Fibroblast of skin of right biceps (primary cell): ENCODE results near the gene SLC25A34.

Experiments used
- DNase-seq: peaks from one replicate; pipeline ENCODE4 v3.0.0-alpha.2; 2013

SLC25A34 gene

GRCh38 chr1:15733726-15734226 is 2.3 kb upstream of the SLC25A34 start:
- DNase-seq, result no peak

GRCh38 chr1:15734296-15734695 is 1.8 kb upstream of the SLC25A34 start:
- no peak for DNase-seq

DNA sequence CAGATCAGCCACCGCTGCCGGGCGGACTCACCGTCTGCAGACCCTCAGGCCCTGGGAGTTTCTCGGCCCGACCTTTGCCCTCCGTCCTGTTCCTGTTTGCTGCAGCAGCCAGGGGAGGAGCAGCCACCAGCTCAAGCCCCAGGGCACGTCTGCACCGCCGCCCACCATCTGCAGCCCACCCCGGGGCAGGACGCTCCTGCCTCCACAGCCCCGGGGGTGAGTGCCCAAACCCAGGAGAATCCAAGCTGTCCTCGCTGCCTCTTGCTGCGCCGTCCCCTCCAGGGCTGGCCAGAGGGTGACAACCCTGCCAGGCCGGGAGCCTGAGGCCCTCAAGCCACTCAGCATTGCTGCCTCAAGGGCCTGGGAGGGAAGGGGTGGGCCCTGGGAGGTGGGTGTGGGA is 1.2 kb upstream of the SLC25A34 start:
- no peak for DNase-seq

DNA sequence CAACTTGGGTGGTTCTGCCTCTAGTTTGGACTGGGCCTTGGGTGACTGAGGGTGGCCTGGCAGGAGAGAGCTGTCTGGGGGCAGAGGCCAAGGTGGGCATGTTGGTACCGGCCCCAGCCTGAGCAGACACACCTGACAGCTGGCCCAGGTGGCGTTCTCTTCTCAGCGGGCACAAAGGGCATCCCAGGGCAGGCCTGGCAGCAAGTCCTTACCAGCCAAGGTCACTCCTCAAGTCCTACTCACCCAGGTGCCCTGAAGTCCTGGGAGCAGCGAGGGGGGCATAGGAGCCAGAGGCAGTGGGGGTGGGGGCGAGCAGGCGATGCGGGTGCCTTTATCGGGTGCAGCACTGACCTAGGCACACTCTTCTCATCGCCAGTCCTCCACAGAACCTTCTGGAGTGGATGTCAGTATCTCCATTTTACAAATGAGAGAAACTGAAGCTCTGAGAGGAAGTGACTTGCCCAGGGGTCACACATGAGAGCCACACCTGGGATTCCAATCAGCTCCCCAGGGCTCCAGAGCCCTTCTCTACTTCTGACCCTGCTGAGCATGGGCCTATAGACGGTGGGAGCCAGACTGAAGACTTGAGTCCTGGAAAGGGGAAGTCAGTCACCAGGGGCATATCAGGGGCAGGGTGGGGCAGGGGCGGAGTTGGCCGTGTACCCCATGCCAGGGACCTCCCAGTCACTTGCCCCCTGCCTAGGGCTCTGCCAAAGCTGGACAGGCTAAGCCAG is 587 bp upstream of the SLC25A34 start:
- no peak for DNase-seq

DNA sequence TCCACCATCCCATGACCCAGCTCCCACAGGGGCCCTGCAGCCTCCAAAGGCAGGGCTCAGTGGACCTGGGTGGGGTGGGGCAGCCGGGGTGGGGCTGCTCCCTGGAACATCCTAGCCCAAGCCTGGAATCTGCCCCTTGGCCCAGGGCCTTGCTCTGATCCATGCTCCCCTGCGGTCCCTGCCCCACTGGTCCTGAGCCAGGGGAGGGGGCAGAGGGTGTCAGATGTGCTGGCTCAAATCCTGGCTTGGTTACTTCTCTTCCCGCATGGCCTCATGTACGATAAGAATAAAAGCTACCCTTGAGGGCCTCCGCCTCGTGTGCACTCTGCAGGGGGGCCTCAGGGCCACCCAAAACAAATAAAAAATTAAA is 819 bp downstream of the SLC25A34 start:
- no peak for DNase-seq

GRCh38 chr1:15737324-15738319 is 1.6 kb downstream of the SLC25A34 start:
- DNase-seq, result no peak

- no peak for DNase-seq
Observed at GRCh38 chr1:15738416-15739113, 2.5 kb downstream of the SLC25A34 start.

DNA sequence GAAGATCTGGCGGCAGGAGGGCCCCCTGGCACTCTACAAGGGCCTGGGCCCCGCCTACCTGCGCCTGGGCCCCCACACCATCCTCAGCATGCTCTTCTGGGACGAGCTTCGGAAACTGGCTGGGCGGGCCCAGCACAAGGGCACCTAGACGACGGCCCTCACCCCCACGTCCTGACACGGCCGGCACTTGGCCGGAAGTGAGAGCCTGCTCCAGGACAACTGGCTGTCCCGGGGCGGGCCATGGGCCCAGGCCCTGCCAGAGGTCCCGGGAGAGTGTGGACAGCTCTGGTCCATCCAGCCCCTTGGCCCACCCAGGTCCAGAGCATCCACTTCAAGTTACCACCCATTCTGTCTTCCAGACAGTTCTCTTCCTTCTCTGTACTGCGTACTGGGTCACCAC is 3.2 kb downstream of the SLC25A34 start:
- DNase-seq, result no peak

DNA sequence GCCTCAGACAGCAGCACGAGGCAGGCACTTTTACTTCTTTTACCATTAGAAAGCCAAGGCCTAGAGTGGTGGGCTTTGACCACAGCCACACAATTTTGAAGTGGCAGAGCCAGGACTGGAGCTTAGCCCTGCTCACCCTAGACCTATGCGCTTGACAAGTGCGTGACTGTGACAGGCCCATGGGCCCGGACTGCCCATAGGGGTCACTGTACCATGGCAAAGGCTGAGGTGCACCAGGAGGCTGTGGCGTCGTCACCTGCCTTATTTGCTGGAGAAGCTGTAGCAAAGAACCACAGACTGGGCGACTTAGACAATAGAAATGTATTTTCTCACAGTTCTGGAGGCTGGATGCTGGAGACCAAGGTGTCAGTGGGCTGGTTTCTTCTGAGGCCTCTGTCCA is 3.7 kb downstream of the SLC25A34 start:
- no peak for DNase-seq

DNA sequence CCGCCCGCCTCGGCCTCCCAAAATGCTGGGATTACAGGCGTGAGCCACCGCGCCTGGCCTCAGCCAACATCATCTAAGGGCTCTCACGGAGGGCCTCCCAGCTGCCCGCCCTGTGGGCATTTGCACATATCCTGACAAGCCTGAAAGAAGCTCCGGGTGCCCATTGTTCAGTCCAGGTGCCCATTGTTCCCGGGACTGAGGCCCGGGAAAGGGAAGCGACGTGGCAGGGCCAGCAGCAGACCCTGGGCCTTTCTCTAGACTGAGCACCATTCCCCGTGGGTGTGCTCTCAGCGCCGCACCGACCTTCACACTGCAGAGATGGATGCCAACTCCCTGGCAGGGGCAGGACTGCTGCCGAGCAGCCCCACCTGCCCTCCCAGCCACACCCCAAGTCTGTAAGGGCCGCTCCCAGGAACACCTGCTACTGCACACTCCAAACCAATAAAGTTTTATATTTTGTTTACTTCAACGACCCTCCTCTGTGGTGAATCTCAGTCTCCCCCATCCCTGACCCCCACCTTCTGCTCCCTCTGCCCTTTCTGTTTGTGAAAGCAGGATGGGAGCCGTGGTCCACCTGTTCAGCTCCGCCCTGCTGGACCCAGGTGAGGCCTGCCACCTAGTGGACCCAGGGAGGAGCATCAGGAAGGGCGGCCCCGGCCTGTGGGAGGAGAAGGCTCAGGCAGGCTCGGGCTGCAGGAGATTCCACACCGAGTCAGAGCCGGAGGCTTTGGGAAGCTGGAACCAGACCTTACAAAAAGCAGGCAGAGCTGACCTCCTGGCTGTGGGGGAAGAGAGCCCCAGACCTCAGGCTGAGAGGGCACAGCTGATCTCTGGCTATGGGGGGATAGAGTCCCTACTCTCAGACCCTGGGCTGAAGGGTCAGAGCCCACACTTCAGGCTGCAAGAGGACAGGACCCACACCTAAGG is 5.1 kb downstream of the SLC25A34 start:
- peak; percentile 52 for DNase-seq

DNA sequence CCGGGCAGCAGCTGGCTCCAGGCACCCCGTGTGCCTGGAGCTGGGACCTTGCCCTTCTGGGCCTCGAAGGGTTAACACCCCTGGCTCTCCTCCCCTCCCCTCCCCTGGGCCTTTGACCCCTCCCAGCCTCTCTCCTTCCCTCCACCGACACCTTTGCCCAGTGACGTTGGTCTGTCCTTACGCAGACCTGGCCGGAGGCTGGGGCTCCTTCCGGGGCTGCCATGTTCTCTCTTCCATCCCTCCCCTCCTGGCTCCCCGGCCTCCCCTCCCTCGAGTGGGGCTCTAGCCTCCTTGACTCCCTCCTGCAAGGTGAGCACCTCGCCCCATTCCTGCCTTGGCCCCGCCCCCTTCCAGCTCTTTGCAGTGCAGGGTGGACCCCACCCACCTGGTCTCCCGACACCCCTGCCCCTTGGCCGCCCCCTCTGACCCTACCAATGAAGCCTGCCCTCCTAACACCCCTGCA is 6.3 kb downstream of the SLC25A34 start, which contains the start of gene TMEM82:
TSS of gene TMEM82 (plus strand) at position 161 of the 463 bp plus-strand sequence. CDS start at position 222, 61 bp downstream.
- no peak for DNase-seq

DNA sequence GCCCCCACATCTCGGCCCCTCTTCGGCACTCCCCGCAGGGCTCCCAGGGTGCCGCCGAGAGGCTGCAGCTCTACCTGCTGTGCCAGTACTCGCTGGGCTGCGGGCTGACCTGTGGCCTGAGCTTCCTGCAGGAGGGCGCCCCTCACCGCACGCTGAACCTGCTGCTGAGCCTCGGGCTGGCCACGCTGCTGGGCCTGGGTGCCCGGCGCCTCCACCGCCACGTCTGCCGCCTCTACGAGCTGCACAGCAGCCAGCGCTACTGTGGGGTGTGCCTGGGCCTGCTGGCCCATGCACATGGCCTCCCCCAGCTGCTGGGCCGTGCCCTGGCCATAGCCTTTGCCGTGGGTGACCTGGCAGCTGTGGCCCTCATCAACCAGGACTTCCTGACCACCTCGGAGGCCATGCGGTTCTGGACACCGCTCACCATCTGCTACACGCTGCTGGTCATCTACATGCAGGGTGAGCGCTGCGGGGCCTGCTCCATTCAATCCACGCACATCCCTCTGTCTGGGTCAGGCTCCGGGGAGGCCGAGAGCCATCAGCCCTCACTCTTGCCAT is 8.1 kb downstream of the SLC25A34 start:
- no peak for DNase-seq

DNA sequence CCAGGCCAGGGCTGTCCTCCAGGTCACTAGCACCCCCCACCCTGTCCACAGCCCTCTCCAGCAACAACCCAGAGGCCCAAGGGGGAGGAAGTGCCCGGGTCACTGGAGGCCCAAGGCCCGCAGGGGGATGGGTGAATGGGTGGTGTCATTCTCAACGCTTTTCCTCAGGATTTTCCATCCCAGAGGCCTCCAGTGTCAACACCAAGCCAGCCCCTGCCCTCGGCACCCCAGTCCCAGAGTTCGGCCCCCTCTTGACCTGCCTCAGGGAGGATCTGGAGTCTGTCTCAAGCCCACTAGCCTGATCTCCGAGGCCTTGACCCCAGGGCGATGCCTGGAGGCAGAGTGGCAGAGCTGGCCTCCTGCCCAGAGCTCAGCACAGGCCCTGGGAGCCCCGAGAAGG is 11.3 kb downstream of the SLC25A34 start:
- no peak for DNase-seq

GRCh38 chr1:15748264-15748663 is 12.2 kb downstream of the SLC25A34 start:
- no peak for DNase-seq

- no peak for DNase-seq
Observed at GRCh38 chr1:15748690-15749398, 12.8 kb downstream of the SLC25A34 start.

DNA sequence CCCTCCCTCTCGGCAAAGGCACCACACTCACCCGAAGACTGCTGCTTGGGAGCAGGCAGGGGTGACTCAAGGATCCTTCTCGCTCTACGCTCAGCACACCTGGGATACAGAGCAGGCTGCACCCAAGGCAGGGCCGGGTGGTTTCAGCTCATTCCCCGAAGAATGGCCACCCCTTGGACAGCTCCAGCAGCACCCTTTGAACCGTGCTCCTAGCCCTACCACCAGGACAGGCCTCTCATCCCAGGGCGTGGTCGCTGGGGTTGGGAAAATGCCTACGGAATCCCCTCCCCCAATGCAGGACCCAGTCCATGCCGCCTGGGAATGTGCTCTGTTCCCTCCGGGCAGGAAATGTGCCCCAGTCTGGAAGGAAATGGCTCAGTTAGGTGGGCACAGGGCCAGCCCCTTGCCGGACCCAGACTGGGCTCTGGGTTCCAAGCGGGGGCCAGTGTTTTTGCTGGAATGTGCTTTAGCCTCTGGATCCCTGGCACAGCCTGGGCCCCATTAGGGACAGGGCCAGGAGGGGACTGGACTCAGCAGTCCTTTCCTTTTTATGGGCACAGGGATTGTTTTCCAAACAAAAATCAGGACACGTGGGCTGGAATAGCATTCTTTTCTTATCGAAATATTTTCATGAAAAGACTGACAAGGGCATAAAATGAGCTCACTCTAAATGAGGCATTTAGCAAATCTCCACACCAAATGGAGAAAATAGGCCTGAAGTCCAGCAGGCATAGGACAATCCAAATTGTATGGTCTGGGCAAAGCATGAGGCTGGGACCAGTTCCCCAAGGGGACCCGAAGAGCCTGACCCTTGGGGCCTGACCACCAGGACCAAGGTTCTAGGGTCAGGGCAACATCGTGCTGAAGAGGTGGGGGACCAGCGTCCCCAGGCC is 13.6 kb downstream of the SLC25A34 start:
- peak; percentile 39 for DNase-seq

DNA sequence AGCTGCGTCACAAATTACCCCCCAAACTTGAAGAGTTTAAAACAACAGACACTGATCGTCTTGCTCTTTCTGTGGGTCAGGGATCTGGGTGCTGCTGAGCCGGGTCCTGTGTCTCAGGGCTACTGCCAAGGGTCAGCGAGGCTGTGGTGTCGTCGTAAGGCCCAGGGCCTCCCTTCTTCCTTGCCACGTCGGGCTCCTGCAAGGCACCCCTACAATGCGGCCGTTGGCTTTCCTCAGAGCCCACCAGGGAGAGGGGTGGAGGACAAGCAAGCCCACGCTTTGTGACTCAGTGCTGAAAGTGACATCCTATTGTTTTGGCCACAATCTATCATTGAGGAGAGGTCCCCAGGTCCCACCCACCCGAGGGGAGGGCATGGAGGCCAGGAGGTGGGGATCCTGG is 14.9 kb downstream of the SLC25A34 start:
- DNase-seq, result no peak

GRCh38 chr1:15751717-15752116 is 15.7 kb downstream of the SLC25A34 start:
- DNase-seq, result no peak

DNA sequence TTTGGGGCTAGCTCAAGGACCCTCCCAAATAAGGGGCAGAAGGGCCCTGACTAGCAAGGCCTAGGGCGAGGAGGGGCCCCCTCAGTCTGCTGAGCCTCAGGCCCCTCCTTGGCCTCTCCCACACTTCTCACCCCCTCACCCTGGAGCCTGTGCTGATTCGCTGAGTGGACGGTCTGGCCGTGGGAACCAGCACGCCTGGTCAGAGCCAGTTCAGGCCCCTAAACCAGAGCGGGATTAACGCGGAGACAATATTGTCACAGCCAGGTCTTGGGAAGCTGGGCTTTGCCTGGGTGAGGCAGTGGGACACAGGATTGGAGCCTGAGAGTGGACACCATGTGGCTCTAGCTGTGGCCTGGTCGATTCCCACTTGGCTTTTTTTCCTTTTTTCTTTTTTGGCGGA is 17.7 kb downstream of the SLC25A34 start:
- DNase-seq, result no peak
